Gastroesophageal sphincter (tissue), 4 donors: Measurements from ENCODE around the gene TMEM222. TPM values are rescaled to one million over a fixed set of nuclear protein-coding genes. Genes with fewer than 3 reads are reported as not detected.
A peak's percentile ranks its signal among the peaks of the same experiment; 100 is the strongest.

Experiments used
- ATAC-seq: fragments of 150-250 bp; one replicate; pipeline ENCODE4 v1.9.1; 2016; ENCODE audit warnings: mild to moderate bottlenecking, moderate library complexity
- H3K27ac ChIP-seq, 4 donors: fragments of 200-600 bp; sonication (generic) in 3 of 4; 1 replicate in 3 of 4; 2 replicates in 1 of 4; pipeline ENCODE4 v1.5.1; 2016 to 2019
- H3K27me3 ChIP-seq: fragments of 200-600 bp; sonication (generic); one replicate; pipeline ENCODE4 v1.5.1; 2019
- H3K36me3 ChIP-seq, 2 donors: fragments of 200-600 bp; sonication (generic); one replicate each; pipeline ENCODE4 v1.5.1; 2019; ENCODE audit warnings: control low read depth in 1 of 2
- H3K4me1 ChIP-seq, 3 donors: fragments of 200-600 bp; sonication (generic); 1 replicate in 2 of 3; 2 replicates in 1 of 3; pipeline ENCODE4 v1.5.1; 2016 to 2019; ENCODE audit warnings: control low read depth in 2 of 3
- H3K4me3 ChIP-seq, 2 donors: fragments of 200-600 bp; sonication (generic); one replicate each; pipeline ENCODE4 v1.5.1; 2019; ENCODE audit warnings: mild to moderate bottlenecking in 1 of 2, moderate library complexity in 1 of 2
- H3K9me3 ChIP-seq, 3 donors: fragments of 200-600 bp; sonication (generic); one replicate each; pipeline ENCODE4 v1.5.1; 2017 to 2019; ENCODE audit warnings: control low read depth in 2 of 3
- EP300 ChIP-seq: sonication (generic); formaldehyde crosslinking; IDR thresholded peaks from one replicate; pipeline ENCODE4 v1.6.1; 2017; ENCODE audit warnings: antibody characterized with exemption, mild to moderate bottlenecking
- POLR2A ChIP-seq, 2 donors: fragments of 450-650 bp; IDR thresholded peaks; one replicate each; pipeline ENCODE4 v1.6.1; 2017; ENCODE audit warnings: antibody characterized with exemption in 2 of 2, mild to moderate bottlenecking in 2 of 2, moderate library complexity in 1 of 2
- POLR2AphosphoS5 ChIP-seq: sonication (generic); formaldehyde crosslinking; IDR thresholded peaks from one replicate; pipeline ENCODE4 v1.6.1; 2017; ENCODE audit warnings: antibody characterized with exemption
- WGBS, 2 donors: methylation state at CpG; one replicate each; pipeline ENCODE4 v1.1.5; 2018; ENCODE audit warnings: low coverage in 1 of 2; 5-methylcytosine and 5-hydroxymethylcytosine counted together
- total RNA-seq, 4 donors: library from RNA; depleted of rRNA; stranded (reverse); fragments of >200 nt; gene quantifications; one replicate each; pipeline ENCODE4 v1.1.0, GENCODE V29; 2016
- TF ChIP-seq, protein P1 (sequence below), 4 experiments: fragments of 200-600 bp in 2 of 4; fragments of 450-650 bp in 2 of 4; sonication (generic) in 1 of 4; IDR thresholded peaks; one replicate each; pipeline ENCODE4 v1.5.1; 2017 to 2019; ENCODE audit warnings: antibody characterized with exemption in 4 of 4, mild to moderate bottlenecking in 2 of 4, moderate library complexity in 2 of 4

TMEM222 gene
- total RNA-seq, 4 donors from 2014 or later, result 15.6 to 28.6 (median 24.1) TPM

DNA sequence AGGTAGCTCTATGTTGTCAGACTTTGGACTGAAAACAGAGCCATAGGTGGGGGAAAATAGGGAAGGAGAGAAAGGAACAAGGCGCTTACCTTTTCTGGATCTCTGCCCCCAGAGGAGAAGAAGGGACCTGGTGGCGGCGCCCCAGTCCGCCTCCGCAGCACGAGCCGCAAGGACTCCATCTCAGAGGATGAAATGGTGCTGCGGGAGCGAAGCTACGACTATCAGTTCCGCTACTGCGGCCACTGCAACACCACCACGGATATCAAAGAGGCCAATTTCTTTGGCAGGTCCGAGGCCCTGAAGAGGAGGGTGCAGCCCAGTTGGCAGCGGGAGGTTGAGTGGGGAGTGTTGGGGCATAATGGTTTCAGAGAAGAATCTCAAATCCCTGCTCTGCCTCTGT lies 18.5 kb upstream of the TMEM222 start:
- no peak for TF ChIP-seq POLR2AphosphoS5
- TF ChIP-seq POLR2A (IDR thresholded peaks at IDR 0.05), result no peak
- TF ChIP-seq EP300, result no peak
- TF ChIP-seq, protein P1, sequence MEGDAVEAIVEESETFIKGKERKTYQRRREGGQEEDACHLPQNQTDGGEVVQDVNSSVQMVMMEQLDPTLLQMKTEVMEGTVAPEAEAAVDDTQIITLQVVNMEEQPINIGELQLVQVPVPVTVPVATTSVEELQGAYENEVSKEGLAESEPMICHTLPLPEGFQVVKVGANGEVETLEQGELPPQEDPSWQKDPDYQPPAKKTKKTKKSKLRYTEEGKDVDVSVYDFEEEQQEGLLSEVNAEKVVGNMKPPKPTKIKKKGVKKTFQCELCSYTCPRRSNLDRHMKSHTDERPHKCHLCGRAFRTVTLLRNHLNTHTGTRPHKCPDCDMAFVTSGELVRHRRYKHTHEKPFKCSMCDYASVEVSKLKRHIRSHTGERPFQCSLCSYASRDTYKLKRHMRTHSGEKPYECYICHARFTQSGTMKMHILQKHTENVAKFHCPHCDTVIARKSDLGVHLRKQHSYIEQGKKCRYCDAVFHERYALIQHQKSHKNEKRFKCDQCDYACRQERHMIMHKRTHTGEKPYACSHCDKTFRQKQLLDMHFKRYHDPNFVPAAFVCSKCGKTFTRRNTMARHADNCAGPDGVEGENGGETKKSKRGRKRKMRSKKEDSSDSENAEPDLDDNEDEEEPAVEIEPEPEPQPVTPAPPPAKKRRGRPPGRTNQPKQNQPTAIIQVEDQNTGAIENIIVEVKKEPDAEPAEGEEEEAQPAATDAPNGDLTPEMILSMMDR (IDR thresholded peaks at IDR 0.05), result no peak
- Histone ChIP-seq H3K4me3 (no peak overlapping the region), H3K27me3 (no peaks in the 10 kb centered on the region), H3K27ac (no peak overlapping the region), H3K36me3 (peaks cover 0 to 72% of the 10 kb centered on the region in 2 donors), H3K4me1 (peaks cover 9 to 32% (median 24%) of the 10 kb centered on the region in 3 donors), H3K9me3 (no peaks in the 10 kb centered on the region)
- no peak for ATAC-seq
- WGBS, 2 donors, result 80 to 87% methylated on average over 1 to 14 of the region's 15 CpGs

DNA sequence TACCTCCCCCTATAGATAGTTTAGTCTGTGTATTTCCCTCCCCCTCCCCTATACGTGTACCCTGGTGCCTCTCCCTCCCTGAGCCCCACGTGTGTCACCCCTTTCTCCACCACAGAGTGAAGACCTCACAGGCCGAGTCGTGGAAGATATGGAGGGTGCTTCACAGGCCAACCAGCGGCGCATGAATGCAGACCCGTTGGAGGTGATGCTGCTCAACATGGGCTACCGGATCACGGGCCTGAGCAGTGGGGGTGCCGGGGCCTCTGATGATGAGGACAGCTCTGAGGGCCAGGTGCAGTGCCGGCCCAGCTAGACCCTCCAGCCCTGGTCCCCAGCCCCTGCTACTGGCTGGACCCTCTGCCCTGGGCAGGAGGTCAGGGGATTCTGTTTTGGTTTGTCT lies 15.9 kb upstream of the TMEM222 start:
- 55% methylated on average over 1 of the region's 11 CpGs; no CpG with 5 or more reads in 1 of the 2 donors for WGBS, 2 donors
- Histone ChIP-seq H3K9me3 (no peaks in the 10 kb centered on the region), H3K4me1 (peaks cover 0 to 7% (median 2%) of the 10 kb centered on the region in 3 donors), H3K4me3 (no peak overlapping the region), H3K27me3 (no peaks in the 10 kb centered on the region), H3K27ac (no peak overlapping the region), H3K36me3 (peaks cover 0 to 77% of the 10 kb centered on the region in 2 donors)
- no peak for TF ChIP-seq POLR2AphosphoS5
- no peak for TF ChIP-seq EP300
- no peak for TF ChIP-seq POLR2A (IDR thresholded peaks at IDR 0.05)
- TF ChIP-seq, protein P1 (IDR thresholded peaks at IDR 0.05), result no peak
- no peak for ATAC-seq

DNA sequence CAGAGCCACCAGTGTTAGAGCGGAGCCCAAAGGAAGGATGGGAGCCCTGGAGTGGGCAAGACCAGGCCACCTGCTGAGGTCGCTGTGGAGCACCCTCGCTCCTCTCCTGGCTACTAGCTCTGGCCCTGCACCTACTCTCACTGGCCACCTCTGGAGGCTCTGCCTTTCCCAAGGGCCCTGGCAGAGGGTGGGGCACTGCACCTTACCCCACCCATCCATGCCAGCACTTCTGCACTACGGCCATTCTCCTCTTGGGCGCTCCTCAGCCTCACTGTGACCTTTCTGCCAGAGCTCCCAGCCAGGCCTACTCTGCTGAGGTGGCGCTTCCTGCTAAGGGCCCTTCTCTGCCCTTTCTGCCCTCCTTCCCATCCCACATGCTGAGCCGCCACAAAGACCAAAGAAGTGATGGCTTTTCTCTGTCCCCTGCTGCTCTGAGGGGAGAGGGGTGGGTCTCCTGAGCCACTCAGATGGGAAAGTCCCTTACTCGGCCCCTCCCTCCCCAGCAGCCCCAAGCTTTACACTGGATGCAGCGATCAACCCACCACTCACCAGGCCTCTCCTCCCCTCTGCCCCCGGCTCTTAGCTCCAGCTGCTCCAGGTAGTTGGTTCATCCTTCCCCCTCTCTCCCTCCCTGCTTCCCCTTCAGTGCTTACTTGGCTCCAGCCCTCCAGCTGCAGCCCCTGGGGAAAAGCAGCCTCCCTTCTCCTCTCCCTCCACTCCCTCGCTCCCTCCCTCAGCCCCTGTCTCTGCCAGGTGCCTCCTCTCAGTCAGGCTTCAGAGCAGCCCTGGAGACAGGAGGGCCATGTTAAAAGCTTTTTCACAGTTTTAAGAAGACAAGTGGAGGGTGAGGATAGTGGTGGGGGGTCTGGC lies 14.8 kb upstream of the TMEM222 start:
- peaks cover 0 to 66% of the 10 kb centered on the region in 2 donors for H3K36me3 ChIP-seq
- H3K4me3 ChIP-seq, result no peak overlapping the region
- TF ChIP-seq, protein P1 (IDR thresholded peaks at IDR 0.05), result no peak
- TF ChIP-seq EP300 (no peak), POLR2A (IDR thresholded peaks at IDR 0.05) (no peak), POLR2AphosphoS5 (no peak)
- peak overlapping the region in 1 of 4 donors; percentile 14 for H3K27ac ChIP-seq
- ATAC-seq, result no peak
- no peaks in the 10 kb centered on the region for H3K4me1 ChIP-seq
- no peaks in the 10 kb centered on the region for H3K9me3 ChIP-seq
- no peaks in the 10 kb centered on the region for H3K27me3 ChIP-seq
- 76 to 83% methylated on average over 2 to 3 of the region's 11 CpGs for whole genome bisulfite sequencing, 2 donors

DNA sequence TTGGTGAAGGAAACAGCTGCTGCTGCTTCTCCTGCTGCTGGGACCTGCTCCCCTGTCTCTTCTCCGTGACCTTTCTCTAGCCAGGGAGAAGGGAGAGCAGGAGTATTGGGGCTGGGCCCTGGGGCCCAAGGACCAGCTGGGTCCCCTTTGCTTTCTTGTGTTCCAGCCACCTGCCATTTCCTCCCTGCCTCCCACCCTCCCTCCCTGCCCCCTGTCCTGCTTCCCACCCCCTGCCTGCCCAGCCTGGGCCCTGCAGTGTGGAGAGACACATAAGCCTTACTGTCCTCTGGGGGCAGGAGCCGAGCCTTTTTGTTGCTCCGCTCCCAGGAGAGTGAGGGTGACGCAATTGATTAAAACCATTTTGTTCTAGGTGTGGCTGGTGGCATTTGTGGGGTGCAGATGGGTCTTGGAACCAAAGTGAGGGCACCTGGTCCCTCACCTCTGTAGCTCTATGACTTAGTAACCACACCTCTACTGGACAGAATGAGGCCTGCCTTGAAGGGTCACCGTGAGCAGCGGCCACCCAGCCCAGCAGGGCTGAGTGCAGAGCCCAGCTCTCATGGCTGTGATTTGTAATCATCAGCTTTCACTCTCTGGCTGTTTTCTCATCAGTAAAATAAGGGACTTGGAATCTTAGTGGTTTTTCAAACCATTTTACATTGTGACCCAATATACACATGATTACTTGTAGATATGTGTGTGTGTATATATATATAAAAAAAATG lies 13.9 kb upstream of the TMEM222 start:
- TF ChIP-seq EP300, result no peak
- no peak for TF ChIP-seq POLR2A (IDR thresholded peaks at IDR 0.05)
- TF ChIP-seq POLR2AphosphoS5, result no peak
- TF ChIP-seq, protein P1 (IDR thresholded peaks at IDR 0.05), result no peak
- Histone ChIP-seq H3K36me3 (peaks cover 0 to 57% of the 10 kb centered on the region in 2 donors), H3K27me3 (no peaks in the 10 kb centered on the region)

More for the DNA sequence above, 13.9 kb upstream of the TMEM222 start:
- WGBS, 2 donors, result 82% methylated on average over 2 of the region's 6 CpGs; no CpG with 5 or more reads in 1 of the 2 donors
- no peak overlapping the region for H3K27ac ChIP-seq
- H3K9me3 ChIP-seq, result no peaks in the 10 kb centered on the region
- no peaks in the 10 kb centered on the region for H3K4me1 ChIP-seq
- no peak overlapping the region for H3K4me3 ChIP-seq
- no peak for ATAC-seq
